GM12878 (cell line): ENCODE results near the gene SEMA4C. TPM values are rescaled to one million over a fixed set of nuclear protein-coding genes. Genes with fewer than 3 reads are reported as not detected.

ENCODE experiments used
- ATAC-seq: fragments of 200-7000 bp; cut with Tn5 transposase; 3 replicates; pipeline ENCODE4 v1.9.1; 2020; ENCODE audit warnings: mild to moderate bottlenecking, moderate library complexity
- BruUV-seq: library from RNA; stranded (reverse); fragments of 400-500 nt; replicated peaks from 2 replicates; lab custom pipeline; 2021; lab: Mats Ljungman, UMichigan
- CTCF ChIA-PET: fragments of 300-600 bp; sonication (Branson Sonifier 250); formaldehyde crosslinking; extraction: SDS; loops from one replicate; lab custom pipeline; 2021; ENCODE audit warnings: inconsistent platforms; lab: Yijun Ruan, JAX
- POLR2A ChIA-PET: fragments of 350-600 bp; formaldehyde crosslinking; extraction: SDS; loops from one replicate; lab custom pipeline; 2021; ENCODE audit warnings: inconsistent platforms; lab: Charles Lee
- RAD21 ChIA-PET: fragments of 300-600 bp; sonication (Branson Sonifier 250); formaldehyde crosslinking; loops from one replicate; lab custom pipeline; 2023; ENCODE audit warnings: antibody characterized with exemption; ENCODE audit not compliant: unreplicated experiment; lab: Charles Lee
- SMC1A ChIA-PET: fragments of 300-600 bp; sonication (Branson Sonifier 250); formaldehyde crosslinking; loops from one replicate; lab custom pipeline; 2023; ENCODE audit not compliant: unreplicated experiment, uncharacterized antibody; lab: Charles Lee
- DNase-seq: peaks from one replicate; pipeline ENCODE4 v3.0.0-alpha.2; 2011; ENCODE audit warnings: low read depth, low spot score
- FAIRE-seq: peaks from 3 replicates; lab custom pipeline; 2011; peaks lifted over from hg19 to GRCh38; lab: Jason Lieb, UNC
- H2AFZ ChIP-seq: 2 replicates; pipeline ENCODE4 v1.6.0; 2011; ENCODE audit warnings: low read depth, low read length, control low read depth; ENCODE audit not compliant: control insufficient read depth
- H3K27ac ChIP-seq: 2 replicates; pipeline ENCODE4 v1.5.1; 2011; ENCODE audit warnings: control low read depth; ENCODE audit not compliant: control insufficient read depth, insufficient read depth
- H3K27me3 ChIP-seq, 2 experiments: replicated peaks in 1 of 2; 2 replicates each; pipeline versions ENCODE4 v1.6.0 to v1.6.1; 2011; ENCODE audit warnings: low read length in 1 of 2; ENCODE audit not compliant: control insufficient read depth in 2 of 2, insufficient read depth in 2 of 2
- H3K36me3 ChIP-seq, 2 experiments: 2 replicates each; pipeline ENCODE4 v1.5.1; 2011; ENCODE audit warnings: low read length in 1 of 2; ENCODE audit not compliant: control insufficient read depth in 2 of 2, insufficient read depth in 2 of 2
- H3K4me1 ChIP-seq: 2 replicates; pipeline ENCODE4 v1.6.1; 2011; ENCODE audit warnings: mild to moderate bottlenecking, low read length, moderate library complexity, mixed read lengths; ENCODE audit not compliant: control insufficient read depth, insufficient read depth
- H3K4me2 ChIP-seq: 2 replicates; pipeline ENCODE4 v1.6.0; 2011; ENCODE audit warnings: control low read depth; ENCODE audit not compliant: control insufficient read depth, insufficient read depth
- H3K4me3 ChIP-seq: fragments of 200-600 bp; sonication (generic); 2 replicates; pipeline ENCODE4 v1.5.1; 2016
- H3K79me2 ChIP-seq: 2 replicates; pipeline ENCODE4 v1.6.0; 2011; ENCODE audit warnings: low read length; ENCODE audit not compliant: control insufficient read depth, insufficient read depth
- H3K9ac ChIP-seq: 2 replicates; pipeline ENCODE4 v1.8.0; 2011; ENCODE audit warnings: low read length, control low read depth, mixed read lengths; ENCODE audit not compliant: control insufficient read depth, insufficient read depth
- H3K9me3 ChIP-seq: replicated peaks from 3 replicates; pipeline ENCODE4 v1.5.1; 2011; ENCODE audit warnings: mild to moderate bottlenecking, low read length; ENCODE audit not compliant: control insufficient read depth, insufficient read depth
- H4K20me1 ChIP-seq: 2 replicates; pipeline ENCODE4 v1.6.0; 2011; ENCODE audit not compliant: control insufficient read depth, insufficient read depth
- EED ChIP-seq: sonication (generic); IDR thresholded peaks from 2 replicates; pipeline ENCODE4 v1.6.1; 2016; ENCODE audit warnings: antibody characterized with exemption, low read depth
- ETV6 ChIP-seq, 2 experiments: fragments of 450-650 bp in 1 of 2; IDR thresholded peaks in 1 of 2; conservative IDR thresholded peaks in 1 of 2; 2 replicates each; pipeline ENCODE4 v1.6.1; 2014; ENCODE audit warnings: antibody characterized with exemption in 1 of 2, borderline replicate concordance in 1 of 2, low read depth in 1 of 2, mild to moderate bottlenecking in 1 of 2, moderate library complexity in 1 of 2
- LARP7 ChIP-seq: fragments of 450-650 bp; IDR thresholded peaks from 2 replicates; pipeline ENCODE4 v1.6.1; 2017; ENCODE audit warnings: mild to moderate bottlenecking
- MXI1 ChIP-seq: fragments of 150-350 bp; IDR thresholded peaks from 2 replicates; pipeline ENCODE4 v1.6.1; 2011; ENCODE audit warnings: low read depth, mild to moderate bottlenecking, inconsistent platforms, low read length, improper control_type of control experiment
- NBN ChIP-seq: fragments of 450-650 bp; IDR thresholded peaks from 2 replicates; pipeline ENCODE4 v1.6.1; 2016
- NFXL1 ChIP-seq: fragments of 450-650 bp; IDR thresholded peaks from 2 replicates; pipeline ENCODE4 v1.6.1; 2017; ENCODE audit warnings: antibody characterized with exemption, mild to moderate bottlenecking, borderline replicate concordance
- NKRF ChIP-seq: fragments of 450-650 bp; conservative IDR thresholded peaks from 2 replicates; pipeline ENCODE4 v1.6.1; 2017; ENCODE audit warnings: mild to moderate bottlenecking, moderate library complexity
- PBX3 ChIP-seq: IDR thresholded peaks from 2 replicates; pipeline ENCODE4 v1.6.1; 2011; ENCODE audit warnings: mild to moderate bottlenecking, low read depth, low read length, moderate library complexity; ENCODE audit not compliant: insufficient replicate concordance
- RAD21 ChIP-seq: IDR thresholded peaks from 2 replicates; pipeline ENCODE4 v1.6.1; 2011; ENCODE audit warnings: mild to moderate bottlenecking, low read depth, low read length, moderate library complexity; ENCODE audit not compliant: insufficient read depth
- RB1 ChIP-seq: fragments of 450-650 bp; formaldehyde crosslinking; IDR thresholded peaks from 2 replicates; pipeline ENCODE4 v1.6.1; 2017; ENCODE audit warnings: mild to moderate bottlenecking, borderline replicate concordance
- RELB ChIP-seq: fragments of 450-650 bp; IDR thresholded peaks from 2 replicates; pipeline ENCODE4 v1.6.1; 2017; ENCODE audit warnings: low read depth, mild to moderate bottlenecking, moderate library complexity
- SUZ12 ChIP-seq: fragments of 200-600 bp; sonication (generic); IDR thresholded peaks from one replicate; pipeline ENCODE4 v1.6.1; 2018; ENCODE audit warnings: antibody characterized with exemption, mild to moderate bottlenecking; ENCODE audit not compliant: unreplicated experiment
- WRNIP1 ChIP-seq: IDR thresholded peaks from 2 replicates; pipeline ENCODE4 v1.6.1; 2011; ENCODE audit warnings: low read depth, low read length, improper control_type of control experiment, borderline replicate concordance
- ZNF274 ChIP-seq: IDR thresholded peaks from one replicate; pipeline ENCODE4 v1.8.0; 2011; ENCODE audit not compliant: insufficient read length, insufficient read depth
- WGBS: methylation state at CpG from one replicate; pipeline ENCODE4 v1.1.6; 2016; ENCODE audit warnings: low lambda C conversion rate; ENCODE audit not compliant: insufficient replicate concordance, insufficient coverage; ENCODE audit errors: missing lambda C conversion rate; 5-methylcytosine and 5-hydroxymethylcytosine counted together
- in situ Hi-C: fragments of 300-500 bp; cut with MboI; formaldehyde crosslinking; loops from 9 replicates; pipeline ENCODE4 v1.14.3; 2018; ENCODE audit warnings: mixed read lengths
- intact Hi-C: fragments of 100-400 bp; cut with micrococcal nuclease; formaldehyde crosslinking; loops from one replicate; pipeline ENCODE4 v1.14.2; 2022; ENCODE audit not compliant: unreplicated experiment
- polyA plus RNA-seq, 11 experiments: library from polyadenylated mRNA; depleted of rRNA in 4 of 11; unstranded in 6 of 11; stranded (reverse) in 5 of 11; fragments of >200 nt; fragmentation: Nextera tagmentation in 4 of 11; fragmentation: Illumina TruSeq in 1 of 11; extraction: Ambion mirVana in 4 of 11; extraction: Trizol in 1 of 11; gene quantifications; 1 replicate in 1 of 11; 2 replicates in 10 of 11; pipeline versions ENCODE4 v1.2.1 to v1.2.3, GENCODE V29; 2011 to 2016; ENCODE audit warnings: inconsistent platforms in 2 of 11, missing spikeins in 2 of 11, low read depth in 1 of 11
- total RNA-seq, 4 experiments: library from RNA; depleted of rRNA in 3 of 4; stranded (reverse); fragments of >200 nt in 3 of 4; fragmentation: Illumina TruSeq in 1 of 4; extraction: Trizol in 1 of 4; gene quantifications; 2 replicates each; pipeline versions ENCODE4 v1.2.1 to v1.2.3, GENCODE V29; 2013 to 2021

SEMA4C gene
- total and polyA plus RNA-seq, 10 of the 15 experiments (the other 5 are each of a cell fraction or from before 2014, with no cell fraction given) = 0.06 to 21.6 (median 6.8) TPM

- Histone ChIP-seq H4K20me1 (peaks cover 2% of the 10 kb centered on the region; the same call in 1 of the 2 replicates), H3K4me1 (peaks cover 12% of the 10 kb centered on the region), H3K27ac (peak overlapping the region; percentile 30), H3K27me3 (no peaks in the 10 kb centered on the region), H3K4me2 (peak overlapping the region; percentile 99), H2AFZ (peak overlapping the region; percentile 91), H3K9me3 (no peaks in the 10 kb centered on the region), H3K79me2 (peaks cover 24% of the 10 kb centered on the region), H3K9ac (peak overlapping the region; percentile 67)
- peak; percentile 21 for ATAC-seq
- in situ Hi-C loops = no loop called here
- intact Hi-C loops = no loop called here
- POLR2A ChIA-PET = interaction anchor here (0.5 to 3.2 kb wide), 5 partner anchors 41 to 177 kb away, joined by 3 to 11 read pairs (median 3); partner anchors contain the start of gene ANKRD39
- SMC1A ChIA-PET = interaction anchor here (0.6 to 1.2 kb wide), 6 partner anchors 10 to 58 kb away, joined by 3 to 5 read pairs (median 3); no protein-coding TSS in a partner anchor
- no peak for FAIRE-seq
- WGBS = 2% methylated on average over 43 of the region's 60 CpGs
- TF ChIP-seq NKRF = peak; percentile 24
- no peak for TF ChIP-seq ETV6 (conservative IDR thresholded peaks at IDR 0.05 in 1 of 2, IDR thresholded peaks at IDR 0.05 in 1 of 2; ENCODE audit: borderline replicate concordance in 1 of 2, low read depth in 1 of 2)
- 0 out of 2 replicates have a peak, but pooled peaks have one; percentile 11 for TF ChIP-seq LARP7
- 0 out of 2 replicates have a peak, but pooled peaks have one; percentile 12 for TF ChIP-seq EED
- TF ChIP-seq ZNF274 = no peak
- no peak for TF ChIP-seq WRNIP1
- 0 out of 2 replicates have a peak, but pooled peaks have one; percentile 30 for TF ChIP-seq NBN
- no peak for TF ChIP-seq PBX3
- TF ChIP-seq NFXL1 = no peak
- TF ChIP-seq RAD21 = no peak
- TF ChIP-seq SUZ12 = no peak
- peak; percentile 41; the same call in 1 of the 2 replicates for TF ChIP-seq MXI1
- TF ChIP-seq RELB = 0 out of 2 replicates have a peak, but pooled peaks have one; percentile 14
- peak; percentile 32; the same call in 1 of the 2 replicates for TF ChIP-seq RB1
- TF ChIP-seq, all 136 proteins: peak for 7
- Histone ChIP-seq H3K36me3 (no peaks in the 10 kb centered on the region; a peak in 1 of 4 replicates), H3K4me3 (peak overlapping the region; percentile 78)
- DNase-seq = no peak
- TSS peak; percentile 90 for BruUV-seq
- ChIA-PET RAD21 (interaction anchor here (0.8 to 2.7 kb wide), 6 partner anchors 42 to 177 kb away, joined by 3 to 14 read pairs (median 6); partner anchors contain the start of genes ANKRD39 and KANSL3), CTCF (interaction anchor here (0.6 to 1.2 kb wide), 10 partner anchors 8 to 298 kb away, joined by 3 to 6 read pairs (median 3); partner anchors contain the start of genes ANKRD36 and ANKRD39)
These were observed 54.4 kb downstream of the SEMA4C start for GRCh38 chr2:96815326-96816126.
